Placental pericyte (primary cell): ENCODE data around the gene ZPBP. TPM values are rescaled to one million over a fixed set of nuclear protein-coding genes. Genes with fewer than 3 reads are reported as not detected.

Experiments used
- total RNA-seq: library from RNA; depleted of rRNA; stranded (reverse); fragments of >200 nt; gene quantifications from 2 replicates; pipeline ENCODE4 v1.2.3, GENCODE V29; 2012

Gene ZPBP
- not detected in 2 replicates for total RNA-seq

DNA sequence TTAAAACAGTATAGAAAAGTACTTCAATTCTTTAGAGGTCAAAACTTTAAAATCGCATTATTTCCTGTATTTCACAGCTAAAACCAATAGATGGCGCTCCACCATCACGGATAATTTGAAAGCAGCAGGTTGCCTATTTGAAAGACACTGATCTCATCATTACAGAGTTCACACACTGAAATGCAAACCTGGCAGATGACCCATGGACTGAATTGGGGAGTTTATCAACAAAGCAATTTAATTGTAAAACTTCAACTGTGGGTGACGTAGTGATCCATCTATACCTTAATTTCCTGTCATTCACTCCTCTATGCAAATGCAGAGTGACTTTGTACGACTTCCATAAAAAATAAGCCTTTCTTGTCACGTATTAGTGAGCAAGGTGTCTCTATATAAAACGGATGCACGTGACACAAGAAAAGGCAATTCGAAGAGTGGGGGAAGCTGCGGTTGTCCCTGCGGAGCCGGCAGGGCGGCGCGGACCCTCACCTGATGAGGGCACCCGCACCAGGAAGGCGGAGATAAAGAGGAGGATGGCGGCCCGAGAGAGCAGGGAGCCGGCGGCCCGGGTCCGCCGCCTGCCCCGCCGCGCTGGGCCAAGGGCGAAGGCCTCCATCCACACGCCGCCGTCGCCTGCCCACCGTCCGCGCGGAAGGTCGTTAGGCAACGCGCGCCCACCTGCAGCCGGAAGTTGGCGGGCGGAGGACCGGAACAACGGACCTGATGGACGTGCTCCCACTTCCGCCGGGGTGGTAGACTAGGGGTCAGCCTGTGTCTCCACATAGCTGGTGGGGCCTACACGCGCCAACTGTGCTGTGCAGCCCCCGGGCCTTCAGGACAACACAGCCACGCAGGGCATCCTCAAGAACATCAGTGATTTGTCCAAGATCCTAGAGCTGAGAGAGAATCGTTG, at the start of gene ZPBP:
Gene ZPBP (minus strand): TSS at position 668 of the 913 bp plus-strand sequence. CDS start 52 bp downstream, at position 616.

Other genes with a start within 250 kb of the ZPBP start
- gene IKZF1, start 211.5 kb upstream of the ZPBP start, total RNA-seq, result not detected in 2 replicates